Lower lobe of right lung (tissue), 2 donors: ENCODE results near the gene TMEM39A. TPM values are rescaled to one million over a fixed set of nuclear protein-coding genes. Genes with fewer than 3 reads are reported as not detected.

Experiments used
- ATAC-seq, 2 donors: fragments of 200-7000 bp; cut with Tn5 transposase; one replicate each; pipeline ENCODE4 v1.9.1; 2020 to 2022; ENCODE audit warnings: mild to moderate bottlenecking in 2 of 2, moderate library complexity in 2 of 2
- DNase-seq: peaks from one replicate; pipeline ENCODE4 v3.0.0-alpha.2; 2020
- H3K27ac ChIP-seq: fragments of 200-600 bp; one replicate; pipeline ENCODE4 v1.8.0; 2022
- H3K27me3 ChIP-seq: fragments of 200-600 bp; one replicate; pipeline ENCODE4 v1.8.0; 2022; ENCODE audit warnings: low read depth
- H3K36me3 ChIP-seq: fragments of 200-600 bp; one replicate; pipeline ENCODE4 v1.8.0; 2022; ENCODE audit warnings: mild to moderate bottlenecking
- H3K4me1 ChIP-seq: fragments of 200-600 bp; one replicate; pipeline ENCODE4 v1.8.0; 2022
- H3K4me3 ChIP-seq: fragments of 200-600 bp; one replicate; pipeline ENCODE4 v1.8.0; 2022; ENCODE audit warnings: mild to moderate bottlenecking
- H3K9me3 ChIP-seq: fragments of 200-600 bp; one replicate; pipeline ENCODE4 v1.8.0; 2022
- CTCF ChIP-seq: fragments of 200-600 bp; IDR thresholded peaks from one replicate; pipeline ENCODE4 v1.8.0; 2022; ENCODE audit warnings: antibody characterized with exemption, mild to moderate bottlenecking
- intact Hi-C: fragments of 100-400 bp; cut with DNase I; formaldehyde crosslinking; loops from one replicate; pipeline ENCODE4 v1.11.0; 2022
- total RNA-seq: library from RNA; stranded (reverse); fragmentation: NEBNext Ultra II Directional; extraction: Animal tissue kit (Norgen Biotek cat#: 25700); gene quantifications from one replicate; pipeline ENCODE4 v1.2.1, GENCODE V29; 2021
- donor health status: DM: no; HTN: yes; CAD: no; lungs with severe emphysema.

TMEM39A gene
- total RNA-seq, 1 donor from 2014 or later = 37.9 TPM

GRCh38 chr3:119481079-119481478, 17.7 kb upstream of the TMEM39A start:
- intact Hi-C loops = no loop called here
- no peak overlapping the region for H3K27ac ChIP-seq
- no peak overlapping the region for H3K4me3 ChIP-seq
- peaks cover 79% of the 10 kb centered on the region for H3K36me3 ChIP-seq
- no peaks in the 10 kb centered on the region for H3K4me1 ChIP-seq
- TF ChIP-seq CTCF = no peak
- DNase-seq (no peak), ATAC-seq (no peak)
- no peaks in the 10 kb centered on the region for H3K9me3 ChIP-seq
- H3K27me3 ChIP-seq = no peaks in the 10 kb centered on the region

GRCh38 chr3:119470866-119471265, 7.5 kb upstream of the TMEM39A start:
- peaks cover 16% of the 10 kb centered on the region for H3K4me1 ChIP-seq
- no peak overlapping the region for H3K4me3 ChIP-seq
- H3K9me3 ChIP-seq = no peaks in the 10 kb centered on the region
- TF ChIP-seq CTCF = no peak
- H3K27me3 ChIP-seq = no peaks in the 10 kb centered on the region
- no peak for ATAC-seq
- H3K36me3 ChIP-seq = peaks cover 39% of the 10 kb centered on the region
- no peak overlapping the region for H3K27ac ChIP-seq
- intact Hi-C loops = no loop called here
- DNase-seq = no peak

- Histone ChIP-seq H3K36me3 (peaks cover 33% of the 10 kb centered on the region), H3K4me3 (peak overlapping the region; percentile 100), H3K27me3 (no peaks in the 10 kb centered on the region), H3K27ac (peak overlapping the region; percentile 82), H3K9me3 (no peaks in the 10 kb centered on the region), H3K4me1 (peaks cover 16% of the 10 kb centered on the region)
- intact Hi-C loops = no loop called here
- ATAC-seq = peak in 1 of 2 donors; percentile 23
- TF ChIP-seq CTCF = no peak
- DNase-seq = no peak
These were observed 6.2 kb upstream of the TMEM39A start for GRCh38 chr3:119469418-119470189.

GRCh38 chr3:119468041-119468440, 4.6 kb upstream of the TMEM39A start:
- TF ChIP-seq CTCF = no peak
- H3K27me3 ChIP-seq = no peaks in the 10 kb centered on the region
- no peaks in the 10 kb centered on the region for H3K9me3 ChIP-seq
- H3K27ac ChIP-seq = no peak overlapping the region
- H3K36me3 ChIP-seq = peaks cover 18% of the 10 kb centered on the region
- intact Hi-C loops = no loop called here
- no peak for ATAC-seq
- H3K4me3 ChIP-seq = peak overlapping the region; percentile 100
- H3K4me1 ChIP-seq = peaks cover 20% of the 10 kb centered on the region
- no peak for DNase-seq

- intact Hi-C loops = no loop called here
- Histone ChIP-seq H3K36me3 (peaks cover 96% of the 10 kb centered on the region), H3K4me3 (no peak overlapping the region), H3K27me3 (no peaks in the 10 kb centered on the region), H3K9me3 (no peaks in the 10 kb centered on the region), H3K27ac (no peak overlapping the region), H3K4me1 (peaks cover 37% of the 10 kb centered on the region)
- DNase-seq (no peak), ATAC-seq (peak; percentile 86 to 89)
- no peak for TF ChIP-seq CTCF
These were observed 6.2 kb downstream of the TMEM39A start for GRCh38 chr3:119457246-119457645.
